ENCODE data around the gene FRMD4B. TPM values are rescaled to one million over a fixed set of nuclear protein-coding genes. Genes with fewer than 3 reads are reported as not detected.

Gene FRMD4B
- total RNA-seq, 2 experiments from 2014 or later = not detected

DNA sequence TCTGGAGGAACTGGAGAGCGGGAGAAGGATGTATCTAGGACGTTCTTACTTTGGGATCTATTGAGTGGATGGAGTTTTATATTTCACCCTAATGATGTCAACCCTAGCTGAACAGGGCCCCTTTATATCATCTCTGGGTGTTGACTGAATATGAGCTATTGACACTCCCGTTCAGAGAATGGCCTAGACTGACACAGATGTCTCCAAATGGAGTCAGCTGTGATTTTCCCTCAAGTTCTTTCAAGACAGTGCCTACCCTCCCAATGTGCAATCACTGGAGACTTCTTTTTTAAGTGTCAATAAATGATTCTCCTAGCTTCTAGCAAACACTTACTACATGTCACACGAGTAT is 63.8 kb downstream of the FRMD4B start:
- Histone ChIP-seq H3K79me2 (ENCODE audit: insufficient read depth, low read depth, low read length) (no peaks in the 10 kb centered on the region), H3K9me2 (ENCODE audit: insufficient read depth, low read length) (no peaks in the 10 kb centered on the region), H3K27ac (ENCODE audit: low read depth, low read length, poor library complexity, severe bottlenecking) (no peak overlapping the region), H3K4me1 (ENCODE audit: insufficient read depth, low read length, poor library complexity, severe bottlenecking) (peaks cover 47% of the 10 kb centered on the region), H3K4me2 (ENCODE audit: low read length) (no peak overlapping the region), H3K4me3 (ENCODE audit: low read depth, low read length, poor library complexity, severe bottlenecking) (no peak overlapping the region), H3K36me3 (ENCODE audit: insufficient read depth, low read length) (no peaks in the 10 kb centered on the region), H3K9me3 (ENCODE audit: low read length) (no peaks in the 10 kb centered on the region), H2AFZ (ENCODE audit: low read length) (no peak overlapping the region), H4K20me1 (ENCODE audit: insufficient read depth, low read length) (no peaks in the 10 kb centered on the region)
- TF ChIP-seq, protein P1, sequence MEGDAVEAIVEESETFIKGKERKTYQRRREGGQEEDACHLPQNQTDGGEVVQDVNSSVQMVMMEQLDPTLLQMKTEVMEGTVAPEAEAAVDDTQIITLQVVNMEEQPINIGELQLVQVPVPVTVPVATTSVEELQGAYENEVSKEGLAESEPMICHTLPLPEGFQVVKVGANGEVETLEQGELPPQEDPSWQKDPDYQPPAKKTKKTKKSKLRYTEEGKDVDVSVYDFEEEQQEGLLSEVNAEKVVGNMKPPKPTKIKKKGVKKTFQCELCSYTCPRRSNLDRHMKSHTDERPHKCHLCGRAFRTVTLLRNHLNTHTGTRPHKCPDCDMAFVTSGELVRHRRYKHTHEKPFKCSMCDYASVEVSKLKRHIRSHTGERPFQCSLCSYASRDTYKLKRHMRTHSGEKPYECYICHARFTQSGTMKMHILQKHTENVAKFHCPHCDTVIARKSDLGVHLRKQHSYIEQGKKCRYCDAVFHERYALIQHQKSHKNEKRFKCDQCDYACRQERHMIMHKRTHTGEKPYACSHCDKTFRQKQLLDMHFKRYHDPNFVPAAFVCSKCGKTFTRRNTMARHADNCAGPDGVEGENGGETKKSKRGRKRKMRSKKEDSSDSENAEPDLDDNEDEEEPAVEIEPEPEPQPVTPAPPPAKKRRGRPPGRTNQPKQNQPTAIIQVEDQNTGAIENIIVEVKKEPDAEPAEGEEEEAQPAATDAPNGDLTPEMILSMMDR (conservative IDR thresholded peaks at IDR 0.05; ENCODE audit: low read length) = no peak
- TF ChIP-seq EZH2phosphoT487 (IDR thresholded peaks at IDR 0.05; ENCODE audit: borderline replicate concordance, low read depth, low read length) = no peak
- POLR2A ChIA-PET = interaction anchor here (1.0 to 2.0 kb wide), 3 partner anchors 11 to 13 kb away, joined by 3 to 6 read pairs (median 4); no protein-coding TSS in a partner anchor
- BruUV-seq (replicated peaks) = no TSS peak
- CTCF ChIA-PET (ENCODE audit: unreplicated experiment) = no interaction called here
- intact Hi-C loops (cut with micrococcal nuclease; ENCODE audit: unreplicated experiment) = no loop called here
- no peak for DNase-seq (ENCODE audit: low spot score)

- Histone ChIP-seq H3K4me3 (ENCODE audit: low read depth, low read length, poor library complexity, severe bottlenecking) (no peak overlapping the region), H4K20me1 (ENCODE audit: insufficient read depth, low read length) (no peaks in the 10 kb centered on the region), H3K4me2 (ENCODE audit: low read length) (peak overlapping the region; percentile 46), H3K36me3 (ENCODE audit: insufficient read depth, low read length) (no peaks in the 10 kb centered on the region), H2AFZ (ENCODE audit: low read length) (peak overlapping the region; percentile 68; the same call in 1 of the 2 replicates), H3K9me3 (ENCODE audit: low read length) (no peaks in the 10 kb centered on the region), H3K27ac (ENCODE audit: low read depth, low read length, poor library complexity, severe bottlenecking) (no peak overlapping the region), H3K4me1 (ENCODE audit: insufficient read depth, low read length, poor library complexity, severe bottlenecking) (peaks cover 41% of the 10 kb centered on the region), H3K9me2 (ENCODE audit: insufficient read depth, low read length) (no peaks in the 10 kb centered on the region), H3K79me2 (ENCODE audit: insufficient read depth, low read depth, low read length) (no peaks in the 10 kb centered on the region)
- ChIA-PET CTCF (ENCODE audit: unreplicated experiment) (no interaction called here), POLR2A (interaction anchor here (1.0 to 2.0 kb wide), 3 partner anchors 10 to 13 kb away, joined by 3 to 6 read pairs (median 4); no protein-coding TSS in a partner anchor)
- intact Hi-C loops (cut with micrococcal nuclease; ENCODE audit: unreplicated experiment) = no loop called here
- TF ChIP-seq, protein P1 (conservative IDR thresholded peaks at IDR 0.05; ENCODE audit: low read length) = no peak
- no peak for TF ChIP-seq EZH2phosphoT487 (IDR thresholded peaks at IDR 0.05; ENCODE audit: borderline replicate concordance, low read depth, low read length)
- DNase-seq (ENCODE audit: low spot score) = no peak
- no TSS peak for BruUV-seq (replicated peaks)
Observed at GRCh38 chr3:69321301-69322157, 64.4 kb downstream of the FRMD4B start.

DNA sequence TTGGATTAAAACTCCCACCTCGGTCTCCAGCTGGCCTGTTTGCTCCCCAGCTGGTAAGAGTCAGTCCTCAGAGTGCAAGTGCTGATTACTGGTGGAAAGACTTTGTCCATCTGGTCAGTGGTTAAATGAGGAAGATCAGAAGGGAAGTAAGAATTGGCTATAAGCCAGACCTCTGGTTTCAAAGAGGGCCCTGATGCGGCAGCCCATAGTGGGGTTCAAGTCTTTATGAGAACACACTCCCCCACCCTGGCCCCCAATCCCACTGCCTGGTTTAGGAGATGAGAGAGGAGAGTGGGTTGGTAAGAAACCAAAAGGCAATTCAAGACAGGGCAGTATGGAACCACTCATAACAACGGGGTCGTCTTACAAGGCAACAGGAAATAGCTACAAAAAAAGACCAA is 65.0 kb downstream of the FRMD4B start:
- H3K9me2 ChIP-seq (ENCODE audit: insufficient read depth, low read length) = no peaks in the 10 kb centered on the region
- no peak for TF ChIP-seq EZH2phosphoT487 (IDR thresholded peaks at IDR 0.05; ENCODE audit: borderline replicate concordance, low read depth, low read length)
- TF ChIP-seq, protein P1 (conservative IDR thresholded peaks at IDR 0.05; ENCODE audit: low read length) = no peak
- peak overlapping the region; percentile 68; the same call in 1 of the 2 replicates for H2AFZ ChIP-seq (ENCODE audit: low read length)
- DNase-seq (ENCODE audit: low spot score) = peak; percentile 53
- H3K9me3 ChIP-seq (ENCODE audit: low read length) = no peaks in the 10 kb centered on the region
- peaks cover 35% of the 10 kb centered on the region for H3K4me1 ChIP-seq (ENCODE audit: insufficient read depth, low read length, poor library complexity, severe bottlenecking)
- intact Hi-C loops (cut with micrococcal nuclease; ENCODE audit: unreplicated experiment) = no loop called here
- no peaks in the 10 kb centered on the region for H4K20me1 ChIP-seq (ENCODE audit: insufficient read depth, low read length)
- BruUV-seq (replicated peaks) = no TSS peak
- no peaks in the 10 kb centered on the region for H3K36me3 ChIP-seq (ENCODE audit: insufficient read depth, low read length)
- H3K4me2 ChIP-seq (ENCODE audit: low read length) = peak overlapping the region; percentile 46
- H3K4me3 ChIP-seq (ENCODE audit: low read depth, low read length, poor library complexity, severe bottlenecking) = no peak overlapping the region
- no peak overlapping the region for H3K27ac ChIP-seq (ENCODE audit: low read depth, low read length, poor library complexity, severe bottlenecking)
- H3K79me2 ChIP-seq (ENCODE audit: insufficient read depth, low read depth, low read length) = no peaks in the 10 kb centered on the region
- CTCF ChIA-PET (ENCODE audit: unreplicated experiment) = no interaction called here
- POLR2A ChIA-PET = interaction anchor here (1.2 to 2.0 kb wide), 2 partner anchors 10 to 12 kb away, joined by 4 to 6 read pairs; no protein-coding TSS in a partner anchor

Data from OCI-LY7 (cell line).